Subcutaneous abdominal adipose tissue (tissue), 5 donors: ENCODE results near the gene SLC25A39.
"Not testable (repeated sequence)": the region's sequence is repeated elsewhere in the genome, so short reads cannot be mapped to it uniquely, and the experiment has no call there.

ENCODE experiments used
- H3K27ac ChIP-seq: one replicate; pipeline ENCODE4 v1.7.0; 2013; ENCODE audit warnings: low read depth, mild to moderate bottlenecking, inconsistent platforms, low read length, moderate library complexity
- H3K27me3 ChIP-seq, 5 donors: one replicate each; pipeline ENCODE4 v1.7.0; 2013; ENCODE audit warnings: low read length in 5 of 5, inconsistent platforms in 1 of 5; ENCODE audit not compliant: control insufficient read depth in 5 of 5, insufficient read depth in 4 of 5
- H3K36me3 ChIP-seq, 5 donors: one replicate each; pipeline ENCODE4 v1.7.0; 2013; ENCODE audit warnings: low read length in 5 of 5; ENCODE audit not compliant: control insufficient read depth in 5 of 5, insufficient read depth in 5 of 5
- H3K4me1 ChIP-seq, 5 donors: one replicate each; pipeline ENCODE4 v1.7.0; 2013; ENCODE audit warnings: low read length in 5 of 5, mild to moderate bottlenecking in 3 of 5, moderate library complexity in 1 of 5; ENCODE audit not compliant: control insufficient read depth in 5 of 5, insufficient read depth in 5 of 5
- H3K4me3 ChIP-seq, 5 donors: one replicate each; pipeline ENCODE4 v1.7.0; 2013; ENCODE audit warnings: low read length in 5 of 5, low read depth in 1 of 5
- H3K9ac ChIP-seq, 5 donors: one replicate each; pipeline ENCODE4 v1.7.0; 2013; ENCODE audit warnings: low read length in 5 of 5, mild to moderate bottlenecking in 4 of 5, moderate library complexity in 3 of 5
- H3K9me3 ChIP-seq, 5 donors: one replicate each; pipeline ENCODE4 v1.7.0; 2013; ENCODE audit warnings: low read length in 5 of 5; ENCODE audit not compliant: control insufficient read depth in 5 of 5
- donor health status: healthy.
- donor health status: healthy.
- donor health status: healthy.
- donor health status: healthy.
- donor health status: healthy.

SLC25A39 gene

DNA sequence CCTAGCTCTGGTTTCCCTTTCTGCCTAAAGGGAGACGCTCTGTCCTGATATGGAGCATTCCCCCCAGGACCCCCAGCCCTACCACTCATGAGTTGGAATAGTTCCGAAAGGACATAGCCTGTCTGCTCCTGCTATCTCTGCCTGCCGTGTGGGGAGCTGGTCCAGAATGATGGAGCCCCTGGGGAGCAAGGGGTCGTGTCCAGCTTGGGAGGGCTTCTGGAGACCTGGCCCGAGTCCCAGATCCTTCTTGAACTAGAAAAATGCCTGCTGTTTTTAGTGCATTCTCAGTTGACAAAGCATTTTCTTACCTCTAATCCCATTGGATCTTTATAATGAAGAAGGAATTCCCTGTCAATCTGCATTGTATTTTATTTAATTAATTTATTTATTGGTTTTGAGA is 11.3 kb upstream of the SLC25A39 start:
- Histone ChIP-seq H3K27me3 (peaks cover 0 to 6% (median 0%) of the 10 kb centered on the region in 5 donors), H3K4me3 (no peak overlapping the region), H3K36me3 (no peaks in the 10 kb centered on the region), H3K4me1 (peaks cover 3 to 18% (median 5%) of the 10 kb centered on the region in 5 donors), H3K9ac (no peak overlapping the region), H3K9me3 (no peaks in the 10 kb centered on the region), H3K27ac (no peak overlapping the region)

DNA sequence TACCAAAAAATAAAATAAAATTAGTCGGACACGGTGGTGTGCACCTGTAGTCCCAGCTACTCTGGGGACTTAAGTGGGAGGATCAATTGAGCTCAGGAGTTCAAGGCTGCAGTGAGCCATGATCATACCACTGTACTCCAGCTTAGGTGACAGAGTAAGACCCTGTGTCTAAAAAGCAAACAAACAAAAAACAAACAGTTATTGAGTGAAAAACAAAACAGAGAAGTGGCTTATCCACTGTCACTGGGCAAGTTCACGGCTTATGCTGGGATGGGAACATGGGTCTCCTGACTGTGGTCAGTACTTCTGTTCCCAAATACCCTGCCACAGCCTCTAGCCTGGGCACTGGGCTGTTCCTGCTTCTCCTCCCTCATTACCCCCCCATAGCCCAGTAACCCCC is 10.9 kb upstream of the SLC25A39 start:
- Histone ChIP-seq H3K27me3 (peaks cover 0 to 6% (median 0%) of the 10 kb centered on the region in 5 donors), H3K9ac (no peak overlapping the region), H3K9me3 (no peaks in the 10 kb centered on the region), H3K4me1 (peaks cover 3 to 19% (median 6%) of the 10 kb centered on the region in 5 donors), H3K36me3 (no peaks in the 10 kb centered on the region), H3K4me3 (no peak overlapping the region), H3K27ac (no peak overlapping the region)

DNA sequence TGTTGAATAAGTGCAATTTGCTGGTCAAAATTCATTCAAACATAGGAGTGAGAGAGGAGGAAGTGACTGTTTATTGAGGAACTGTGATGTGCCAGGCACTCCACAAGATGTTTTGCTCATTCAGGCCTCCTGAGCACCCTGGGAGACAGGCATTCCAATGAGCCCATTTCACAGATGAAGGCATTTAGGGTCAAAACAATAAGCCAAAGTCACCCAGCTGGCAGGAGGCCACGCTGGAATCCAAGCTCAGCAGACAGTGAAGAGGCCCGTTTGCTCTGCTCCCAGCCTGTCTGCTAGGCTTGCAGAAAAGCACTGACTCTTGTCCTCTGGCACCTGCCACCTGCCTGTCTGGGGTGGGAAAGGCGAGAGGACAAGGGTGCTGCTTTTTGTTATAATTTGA is 10.1 kb upstream of the SLC25A39 start:
- Histone ChIP-seq H3K9ac (no peak overlapping the region), H3K27me3 (peaks cover 0 to 6% (median 0%) of the 10 kb centered on the region in 5 donors), H3K9me3 (no peaks in the 10 kb centered on the region), H3K4me3 (no peak overlapping the region), H3K27ac (no peak overlapping the region), H3K4me1 (peaks cover 3 to 19% (median 6%) of the 10 kb centered on the region in 5 donors), H3K36me3 (no peaks in the 10 kb centered on the region)

DNA sequence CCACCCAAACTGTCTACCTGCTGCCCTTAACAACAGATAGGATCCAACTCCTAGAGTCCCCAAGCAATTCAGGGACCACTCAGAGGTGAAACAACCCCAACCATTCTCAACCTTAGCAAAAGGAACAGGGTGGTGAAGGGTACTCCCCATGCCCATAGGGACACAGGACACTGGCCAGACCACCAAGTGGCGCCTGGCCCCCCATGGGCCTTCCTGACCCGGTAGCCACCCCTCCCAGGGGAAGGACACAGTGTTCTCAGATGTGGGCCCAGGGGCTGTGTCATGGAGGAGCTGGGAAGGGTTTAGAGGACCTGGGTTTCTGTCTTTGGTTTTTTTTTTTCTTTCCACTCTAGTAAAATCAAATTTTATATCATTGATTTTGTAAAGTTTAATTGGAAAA is 9.7 kb upstream of the SLC25A39 start:
- H3K27me3 ChIP-seq = peaks cover 0 to 6% (median 0%) of the 10 kb centered on the region in 5 donors
- no peak overlapping the region for H3K27ac ChIP-seq
- no peak overlapping the region for H3K4me3 ChIP-seq
- H3K36me3 ChIP-seq = no peaks in the 10 kb centered on the region
- H3K4me1 ChIP-seq = peaks cover 3 to 19% (median 6%) of the 10 kb centered on the region in 5 donors
- H3K9me3 ChIP-seq = no peaks in the 10 kb centered on the region
- no peak overlapping the region for H3K9ac ChIP-seq

DNA sequence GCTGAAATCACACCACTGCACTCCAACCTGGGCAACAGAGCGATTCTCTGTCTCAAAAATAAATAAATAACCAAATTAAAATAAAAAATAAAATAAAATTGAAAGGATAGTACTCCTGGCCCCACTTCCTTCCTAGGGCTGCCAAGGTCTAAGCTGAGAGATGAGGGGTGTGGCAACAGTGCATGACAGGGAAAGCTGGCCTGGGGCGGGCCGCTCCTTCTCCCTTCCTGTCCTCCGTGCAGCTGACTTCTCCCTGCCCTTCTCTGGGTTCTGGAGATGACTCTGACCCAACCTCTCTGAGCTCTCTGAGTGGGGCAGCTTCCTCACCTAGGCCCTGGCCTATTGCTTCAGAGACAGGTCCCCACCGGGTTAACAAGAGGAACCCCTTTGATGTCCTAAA is 8.7 kb upstream of the SLC25A39 start:
- peaks cover 0 to 4% (median 0%) of the 10 kb centered on the region in 5 donors for H3K27me3 ChIP-seq
- H3K4me1 ChIP-seq = peaks cover 3 to 19% (median 6%) of the 10 kb centered on the region in 5 donors
- H3K9me3 ChIP-seq = no peaks in the 10 kb centered on the region
- H3K36me3 ChIP-seq = no peaks in the 10 kb centered on the region
- no peak overlapping the region for H3K27ac ChIP-seq
- no peak overlapping the region for H3K9ac ChIP-seq
- H3K4me3 ChIP-seq = no peak overlapping the region

DNA sequence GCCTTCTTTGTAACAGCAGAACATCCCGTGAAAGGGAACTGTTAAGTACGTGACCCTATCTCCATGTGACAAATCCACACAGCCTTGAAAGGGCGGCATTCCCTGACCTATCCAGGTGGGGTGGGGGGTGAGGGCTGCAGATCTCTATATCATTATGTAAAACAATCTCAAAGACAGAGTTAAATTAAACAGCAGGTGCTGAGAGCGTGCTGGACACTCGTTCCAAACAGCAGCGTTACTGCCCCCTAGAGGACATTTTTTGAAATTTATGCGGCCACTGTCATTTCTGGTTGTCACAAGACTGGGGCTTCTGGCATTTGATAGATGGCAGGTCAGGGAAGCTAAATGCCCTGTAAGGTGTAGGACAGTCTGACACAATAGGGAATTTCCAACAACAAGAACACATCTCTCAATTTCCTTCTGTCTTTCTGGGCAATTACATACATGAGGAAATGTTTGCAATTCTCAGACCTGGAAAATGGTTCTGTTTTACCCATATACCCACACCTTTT is 6.7 kb upstream of the SLC25A39 start:
- Histone ChIP-seq H3K27me3 (peaks cover 0 to 4% (median 0%) of the 10 kb centered on the region in 5 donors), H3K36me3 (no peaks in the 10 kb centered on the region), H3K4me3 (no peak overlapping the region), H3K9ac (no peak overlapping the region), H3K9me3 (no peaks in the 10 kb centered on the region), H3K4me1 (peaks cover 4 to 23% (median 13%) of the 10 kb centered on the region in 5 donors), H3K27ac (no peak overlapping the region)

DNA sequence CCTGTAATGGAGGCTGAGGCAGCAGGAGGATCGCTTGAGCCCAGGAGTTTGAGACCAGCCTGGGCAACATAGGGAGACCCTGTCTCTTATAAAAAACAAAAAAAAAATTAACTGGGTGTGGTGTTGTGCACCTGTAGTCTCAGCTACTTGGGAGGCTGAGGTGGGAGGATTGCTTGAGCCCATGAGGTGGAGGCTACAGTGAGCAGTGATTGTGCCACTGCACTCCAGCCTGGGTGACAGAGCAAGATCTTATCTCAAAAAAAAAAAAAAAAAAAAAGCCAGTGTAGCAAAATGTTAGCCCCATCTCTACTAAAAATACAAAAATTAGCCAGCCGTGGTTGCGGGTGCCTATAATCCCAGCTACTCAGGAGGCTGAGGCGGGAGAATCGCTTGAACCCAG is 5.6 kb upstream of the SLC25A39 start:
- not testable (repeated sequence) for H3K27ac ChIP-seq, H3K4me3 ChIP-seq, H3K9me3 ChIP-seq, H3K27me3 ChIP-seq, H3K9ac ChIP-seq, H3K36me3 ChIP-seq
- peaks cover 4 to 28% (median 22%) of the 10 kb centered on the region in 5 donors for H3K4me1 ChIP-seq

DNA sequence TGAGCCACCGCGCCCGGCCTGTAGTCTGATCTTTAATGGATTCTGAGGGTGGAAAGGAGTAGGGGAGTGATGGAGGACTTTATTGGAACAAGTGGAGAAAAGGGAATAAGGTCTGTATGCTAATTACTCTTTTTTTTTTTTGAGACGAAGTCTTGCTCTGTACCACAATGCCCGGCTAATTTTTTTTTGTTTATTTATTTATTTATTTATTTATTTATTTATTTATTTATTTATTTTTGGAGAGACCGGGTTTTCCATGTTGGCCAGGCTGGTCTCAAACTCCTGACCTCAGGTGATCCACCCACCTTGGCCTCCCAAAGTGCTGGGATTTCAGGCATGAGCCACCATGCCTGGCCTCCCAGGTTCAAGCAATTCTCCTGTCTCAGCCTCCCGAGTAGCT is 4.9 kb upstream of the SLC25A39 start:
- peaks cover 4 to 34% (median 25%) of the 10 kb centered on the region in 5 donors for H3K4me1 ChIP-seq
- not testable (repeated sequence) for H3K9me3 ChIP-seq, H3K27me3 ChIP-seq, H3K36me3 ChIP-seq, H3K9ac ChIP-seq, H3K27ac ChIP-seq, H3K4me3 ChIP-seq

DNA sequence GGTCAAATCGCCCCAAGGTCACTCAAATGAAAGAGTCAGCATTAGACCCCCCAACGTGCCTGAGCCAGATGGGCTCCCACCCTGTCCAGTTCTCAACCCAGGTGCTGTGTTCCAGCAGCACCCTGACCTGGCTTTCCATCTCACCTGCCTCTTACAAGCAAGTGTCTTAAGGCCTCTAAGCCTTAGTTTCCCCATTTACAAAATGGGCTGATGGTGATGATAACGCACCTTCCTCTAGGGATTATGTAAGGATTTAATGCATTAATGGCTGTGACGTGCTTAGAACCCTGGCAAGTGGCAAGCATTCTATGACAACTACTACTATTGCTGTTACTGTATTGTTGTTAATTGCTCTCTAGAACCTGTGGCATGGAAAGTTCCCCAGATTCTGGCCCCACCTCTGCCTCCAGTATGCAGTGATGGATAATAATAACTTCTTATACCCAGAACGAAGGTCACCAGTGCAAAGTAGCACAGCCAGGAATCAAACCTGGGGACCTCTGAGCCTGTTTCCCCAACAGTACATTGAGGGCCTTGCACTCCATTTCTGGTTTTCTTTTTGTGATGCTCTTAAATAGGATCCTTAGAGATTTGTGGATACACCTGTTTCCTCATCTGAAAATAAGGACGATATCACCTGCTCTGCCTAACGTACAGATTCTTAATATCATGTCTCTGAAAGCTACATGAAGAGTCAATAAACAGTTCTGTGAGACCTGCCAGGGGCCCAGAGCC is 3.3 kb upstream of the SLC25A39 start:
- Histone ChIP-seq H3K9ac (no peak overlapping the region), H3K27ac (no peak overlapping the region), H3K27me3 (no peaks in the 10 kb centered on the region), H3K36me3 (no peaks in the 10 kb centered on the region), H3K9me3 (no peaks in the 10 kb centered on the region), H3K4me3 (no peak overlapping the region), H3K4me1 (peaks cover 5 to 38% (median 31%) of the 10 kb centered on the region in 5 donors)

DNA sequence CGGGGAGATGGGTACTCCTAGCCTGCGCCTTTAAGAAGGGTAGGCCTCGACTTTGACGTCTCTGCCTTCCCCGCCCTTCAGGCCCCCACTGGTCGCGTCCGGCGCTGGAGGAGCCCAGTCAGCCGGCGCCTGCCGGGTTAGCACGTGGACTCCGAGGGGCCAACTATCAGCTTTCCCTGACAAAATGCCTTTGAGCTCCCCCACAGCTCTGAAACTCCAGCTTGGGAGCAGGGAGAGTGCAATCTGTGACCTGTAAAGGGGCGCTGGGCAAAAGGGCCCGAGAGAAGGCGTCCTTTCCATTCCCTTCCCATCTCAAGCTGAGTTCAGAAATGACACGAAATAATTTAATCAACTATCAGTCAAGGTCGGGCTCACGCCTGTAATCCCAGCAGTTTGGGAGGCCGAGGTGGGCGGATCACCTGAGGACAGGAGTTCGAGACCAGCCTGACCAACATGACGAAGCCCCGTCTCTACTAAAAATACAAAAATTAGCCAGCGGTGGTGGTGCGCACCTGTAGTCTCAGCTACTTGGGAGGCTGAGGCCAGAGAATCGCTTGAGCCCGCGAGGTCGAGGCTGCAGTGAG is 2.3 kb upstream of the SLC25A39 start:
- no peaks in the 10 kb centered on the region for H3K9me3 ChIP-seq
- peaks cover 5 to 39% (median 31%) of the 10 kb centered on the region in 5 donors for H3K4me1 ChIP-seq
- peaks cover 0 to 6% (median 5%) of the 10 kb centered on the region in 5 donors for H3K36me3 ChIP-seq
- H3K9ac ChIP-seq = no peak overlapping the region
- no peak overlapping the region for H3K27ac ChIP-seq
- H3K4me3 ChIP-seq = peak overlapping the region in 4 of 5 donors; percentile 10 to 55 (median 40)
- H3K27me3 ChIP-seq = no peaks in the 10 kb centered on the region
